ENCODE data around the gene HSD17B4.
"Not testable (repeated sequence)": the region's sequence is repeated elsewhere in the genome, so short reads cannot be mapped to it uniquely, and the experiment has no call there.

HSD17B4 gene

DNA sequence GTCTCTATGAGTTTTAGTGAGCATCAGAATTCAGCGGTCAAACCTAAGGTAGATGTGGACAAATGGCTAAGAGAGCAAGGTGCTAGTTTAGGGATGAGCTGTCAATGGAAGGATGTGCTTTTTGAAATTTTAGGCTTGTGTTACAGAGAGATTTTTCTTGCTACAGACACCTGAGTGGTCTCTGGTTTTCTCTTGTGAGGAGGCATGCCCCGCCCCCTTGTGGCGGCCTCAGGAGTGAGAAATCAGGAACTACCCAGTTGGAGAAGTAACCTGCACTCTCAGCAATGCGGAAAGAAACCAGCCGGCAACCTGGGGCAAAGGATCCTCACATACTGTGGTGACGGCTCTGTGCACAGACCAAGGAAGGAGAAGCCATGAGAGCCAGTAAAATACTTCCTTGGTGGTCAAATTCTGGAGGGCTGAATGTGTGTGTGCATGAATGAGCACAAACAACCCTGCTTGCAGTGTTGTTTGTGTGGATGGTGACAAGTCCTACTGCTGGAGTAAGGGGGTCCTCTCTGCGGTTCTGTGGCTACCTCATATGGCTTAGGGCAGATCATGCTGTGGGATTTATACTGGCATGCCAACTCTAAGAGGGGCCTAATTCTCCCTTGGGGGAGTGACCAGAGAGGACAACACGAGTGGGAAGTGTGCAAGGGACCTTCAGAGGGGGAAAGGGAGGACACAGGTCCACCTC is 16.7 kb upstream of the HSD17B4 start:
- DNase-seq = no peak

GRCh38 chr5:119437785-119438586 is 14.3 kb upstream of the HSD17B4 start:
- not testable (repeated sequence) for DNase-seq

GRCh38 chr5:119438587-119438917 is 13.7 kb upstream of the HSD17B4 start:
- DNase-seq = not testable (repeated sequence)

GRCh38 chr5:119439140-119439631 is 13.1 kb upstream of the HSD17B4 start:
- DNase-seq = no peak

DNA sequence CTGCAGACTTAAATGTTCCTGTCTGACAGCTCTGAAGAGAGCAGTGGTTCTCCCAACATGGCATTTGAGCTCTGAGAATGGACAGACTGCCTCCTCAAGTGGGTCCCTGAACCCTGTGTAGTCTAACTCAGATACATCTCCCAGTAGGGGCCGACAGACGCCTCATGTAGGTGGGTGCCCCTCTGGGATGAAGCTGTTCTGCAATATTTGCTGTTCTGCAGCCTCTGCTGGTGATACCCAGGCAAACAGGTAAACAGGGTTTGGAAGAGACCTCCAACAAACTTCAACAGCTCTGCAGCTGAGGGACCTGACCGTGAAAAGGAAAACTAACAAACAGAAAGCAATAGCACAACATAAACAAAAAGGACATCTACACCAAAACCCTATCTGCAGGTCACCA is 12.7 kb upstream of the HSD17B4 start:
- DNase-seq = not testable (repeated sequence)

DNA sequence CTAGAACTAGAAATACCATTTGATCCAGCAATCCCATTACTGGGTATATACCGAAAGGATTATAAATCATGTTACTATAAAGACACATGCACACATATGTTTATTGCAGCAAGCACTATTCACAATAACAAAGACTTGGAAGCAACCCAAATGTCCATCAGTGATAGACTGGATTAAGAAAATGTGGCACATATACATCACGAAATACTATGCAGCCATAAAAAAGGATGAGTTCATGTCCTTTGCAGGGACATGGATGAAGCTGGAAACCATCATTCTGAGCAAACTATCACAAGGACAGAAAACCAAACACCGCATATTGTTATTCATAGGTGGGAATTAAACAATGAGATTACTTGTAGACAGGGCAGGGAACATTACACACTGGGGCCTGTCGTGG is 7.7 kb upstream of the HSD17B4 start:
- DNase-seq = not testable (repeated sequence)

GRCh38 chr5:119445544-119445943 is 6.8 kb upstream of the HSD17B4 start:
- no peak for DNase-seq

DNA sequence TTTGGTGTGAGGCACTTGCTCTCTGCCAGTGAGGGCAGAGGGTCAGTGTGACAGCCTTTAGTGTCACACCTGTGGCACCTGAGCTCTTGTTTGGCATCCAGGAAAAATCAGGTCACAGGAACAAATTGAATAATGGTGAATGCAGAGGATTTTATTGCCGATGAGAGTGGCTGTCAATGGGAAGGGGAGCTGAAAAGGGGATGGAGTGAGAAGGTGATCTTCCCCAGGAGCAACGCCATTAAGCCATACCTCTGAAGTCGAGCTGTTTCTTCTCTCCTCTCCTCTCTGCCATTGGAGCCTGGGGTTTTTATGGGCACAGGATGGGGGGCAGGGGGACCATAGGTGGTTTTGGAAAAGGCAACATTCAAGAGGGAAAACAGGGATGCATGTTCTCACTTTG is 2.4 kb upstream of the HSD17B4 start:
- no peak for DNase-seq

- not testable (repeated sequence) for DNase-seq
These were observed 1.7 kb upstream of the HSD17B4 start for GRCh38 chr5:119450627-119451026.

DNA sequence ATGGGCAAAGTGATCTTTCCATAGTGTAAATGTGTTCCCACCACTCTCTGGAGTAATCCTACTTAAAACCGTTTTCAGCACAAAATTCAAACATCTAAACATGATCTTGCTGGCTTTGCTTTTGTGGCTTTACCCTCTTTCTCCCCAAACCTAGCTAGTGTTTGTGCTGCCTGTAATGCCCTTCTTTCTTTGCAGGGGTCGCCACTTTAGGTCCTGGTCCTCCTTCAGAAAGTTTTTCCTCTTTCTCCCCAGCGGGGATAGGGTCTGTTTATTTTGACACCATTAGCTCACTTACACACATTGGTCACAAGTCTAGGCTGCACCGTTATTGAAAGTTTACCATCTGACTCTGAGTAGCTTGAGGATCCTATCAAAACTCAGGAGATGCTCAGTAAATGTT is 736 bp upstream of the HSD17B4 start:
- no peak for DNase-seq

GRCh38 chr5:119452060-119452372 is 281 bp upstream of the HSD17B4 start:
- DNase-seq = no peak

DNA sequence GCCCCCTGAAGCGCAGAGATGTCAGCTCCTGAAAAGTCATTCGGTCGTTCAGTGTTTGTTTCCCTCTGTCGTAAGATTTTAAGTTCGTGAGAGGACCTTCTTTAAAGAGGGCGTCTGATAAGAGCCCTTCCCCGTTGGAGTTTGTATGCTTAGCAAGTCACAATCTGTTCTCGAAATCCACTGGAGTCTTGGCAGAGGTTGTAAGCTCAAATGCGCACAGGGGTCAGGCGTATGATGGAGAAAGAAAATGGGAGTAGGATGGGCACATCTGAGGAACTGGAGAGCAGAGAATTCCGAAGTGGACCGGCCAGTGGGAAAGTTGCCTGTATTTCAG is 710 bp downstream of the HSD17B4 start:
- DNase-seq = no peak

DNA sequence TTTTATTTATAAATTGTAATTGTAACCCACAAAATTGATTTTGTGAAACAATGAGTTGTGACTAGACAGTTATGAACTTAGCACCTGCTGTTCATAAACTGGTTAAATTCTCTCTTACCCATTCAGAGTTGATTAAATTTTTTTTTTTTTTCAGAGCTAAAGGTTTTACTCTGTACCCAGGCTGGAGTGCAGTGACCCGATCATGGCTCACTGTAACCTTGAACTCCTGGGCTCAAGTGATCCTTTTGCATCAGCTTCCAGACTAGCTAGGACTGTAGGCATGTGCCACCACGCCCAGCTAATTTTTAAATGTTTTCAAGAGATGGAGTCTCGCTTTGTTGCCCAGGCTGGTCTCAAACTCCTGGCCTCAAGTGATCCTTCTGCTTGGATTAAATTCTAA is 1.9 kb downstream of the HSD17B4 start:
- DNase-seq = no peak

- DNase-seq = no peak
These were observed 6.8 kb downstream of the HSD17B4 start for GRCh38 chr5:119458911-119459632.

DNA sequence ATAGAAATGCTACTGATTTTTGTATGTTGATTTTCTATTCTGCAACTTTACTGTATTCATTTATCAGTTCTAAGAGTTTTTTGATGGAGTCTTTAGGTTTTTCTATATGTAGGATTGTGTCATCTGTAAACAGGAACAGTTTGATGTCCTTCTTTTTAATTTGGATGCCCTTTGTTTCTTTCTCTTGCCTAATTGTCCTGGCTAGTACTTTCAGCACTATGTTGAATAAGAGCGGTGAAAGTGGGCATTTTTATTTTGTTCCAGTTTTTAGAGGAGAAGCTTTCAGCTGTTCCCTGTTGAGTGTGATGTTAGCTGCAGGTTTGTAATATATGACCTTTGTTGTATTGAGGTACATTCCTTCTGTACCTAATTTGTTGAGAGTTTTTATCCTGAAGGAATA is 13.3 kb downstream of the HSD17B4 start:
- no peak for DNase-seq

GRCh38 chr5:119468286-119468685 is 16.0 kb downstream of the HSD17B4 start:
- DNase-seq = no peak

DNA sequence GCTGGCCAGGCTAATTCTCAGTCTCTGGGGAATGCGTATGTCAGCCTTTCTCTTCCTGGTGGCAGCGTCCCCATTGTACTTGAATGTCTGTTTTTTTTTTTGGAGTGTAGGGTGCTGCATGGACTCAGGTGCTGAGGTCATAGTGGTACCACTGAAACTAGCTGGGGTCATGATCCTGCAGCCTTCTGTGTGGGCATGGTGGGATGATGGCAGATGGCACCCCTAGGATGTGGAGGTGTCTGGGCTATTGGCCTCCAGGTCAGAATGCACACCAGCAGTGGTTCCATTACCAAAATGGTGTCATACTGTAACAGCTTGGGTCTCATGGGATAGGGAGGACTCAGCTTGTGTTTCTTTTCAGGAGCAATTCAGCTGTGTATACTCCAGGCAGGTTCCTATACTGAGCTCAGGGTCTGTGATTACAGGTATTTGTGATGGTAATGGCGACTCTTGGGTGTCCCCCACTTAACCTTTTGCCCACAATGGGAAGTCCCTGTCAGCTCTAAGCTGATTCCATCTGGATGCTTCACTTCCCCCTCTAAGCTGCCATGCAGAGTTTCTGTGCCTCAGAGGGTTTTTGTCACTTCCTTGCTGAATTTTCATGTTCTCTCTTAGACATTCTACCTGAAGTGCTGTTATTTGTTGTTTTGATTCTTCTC is 17.9 kb downstream of the HSD17B4 start:
- no peak for DNase-seq

DNA sequence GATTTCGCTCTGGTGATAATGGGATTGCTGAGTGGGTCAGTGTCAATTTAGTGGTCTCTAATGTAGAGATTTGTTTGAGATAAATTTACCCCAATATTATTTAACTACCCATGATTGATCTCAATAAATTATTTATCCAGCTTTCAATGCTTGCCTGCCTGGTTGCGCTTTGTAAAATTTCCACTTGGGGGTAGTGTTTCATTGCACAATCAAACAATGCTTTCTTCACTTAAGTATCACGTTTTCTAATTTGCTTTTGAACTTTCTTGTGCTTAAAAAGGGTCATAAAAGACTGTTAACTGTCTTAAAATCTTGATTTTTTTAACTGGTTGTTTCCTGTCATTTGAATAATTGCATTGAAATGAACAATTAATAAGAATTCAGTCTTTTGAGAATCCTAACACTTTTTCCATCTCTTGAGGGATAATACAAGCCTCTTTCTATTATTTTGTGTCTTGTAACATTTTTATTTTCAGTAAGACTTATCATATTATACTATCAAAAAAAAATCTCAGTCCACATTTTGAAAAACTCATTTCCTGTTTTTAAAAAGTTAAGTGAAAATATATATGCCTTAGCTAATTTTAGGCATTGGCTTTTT is 18.7 kb downstream of the HSD17B4 start:
- DNase-seq = no peak

GRCh38 chr5:119473241-119473640 is 20.9 kb downstream of the HSD17B4 start:
- DNase-seq = no peak

GRCh38 chr5:119476341-119476740 is 24.0 kb downstream of the HSD17B4 start:
- DNase-seq = no peak

DNA sequence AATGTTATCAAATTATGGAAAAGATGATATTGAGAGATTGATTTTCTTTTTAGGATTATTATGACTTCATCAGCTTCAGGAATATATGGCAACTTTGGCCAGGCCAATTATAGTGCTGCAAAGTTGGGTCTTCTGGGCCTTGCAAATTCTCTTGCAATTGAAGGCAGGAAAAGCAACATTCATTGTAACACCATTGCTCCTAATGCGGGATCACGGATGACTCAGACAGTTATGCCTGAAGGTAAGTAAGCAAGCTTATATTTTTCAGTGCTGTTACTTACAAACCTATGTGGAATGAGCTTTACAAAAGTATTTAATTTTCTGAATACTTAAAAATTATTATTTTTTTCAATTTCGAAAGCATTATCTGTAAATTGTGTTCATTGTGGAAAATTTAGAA is 26.5 kb downstream of the HSD17B4 start:
- no peak for DNase-seq

DNA sequence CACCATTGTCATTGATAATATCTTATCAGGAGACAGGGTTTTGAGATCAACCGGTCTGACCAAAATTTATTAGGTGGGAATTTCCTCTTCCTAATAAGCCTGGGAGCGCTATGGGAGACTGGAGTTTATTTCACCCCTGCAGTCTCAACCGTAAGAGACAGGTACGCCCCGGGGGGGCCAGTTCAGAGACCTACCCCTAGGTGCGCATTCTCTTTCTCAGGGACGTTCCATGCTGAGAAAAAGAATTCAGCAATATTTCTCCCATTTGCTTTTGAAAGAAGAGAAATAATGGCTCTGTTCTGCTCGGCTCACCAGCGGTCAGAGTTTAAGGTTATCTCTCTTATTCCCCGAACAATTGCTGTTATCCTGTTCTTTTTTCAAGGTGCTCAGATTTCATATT is 28.3 kb downstream of the HSD17B4 start:
- DNase-seq = not testable (repeated sequence)

GRCh38 chr5:119483155-119483554 is 30.9 kb downstream of the HSD17B4 start:
- DNase-seq = no peak
